GM23338 (cell line): ENCODE measurements around the gene PIK3R5.

ENCODE experiments used
- EZH2 ChIP-seq: fragments of 200-600 bp; sonication (generic); IDR thresholded peaks from one replicate; pipeline ENCODE4 v1.8.0; 2017; ENCODE audit warnings: antibody characterized with exemption, mild to moderate bottlenecking, low read depth; ENCODE audit not compliant: unreplicated experiment
- EZH2phosphoT487 ChIP-seq: fragments of 200-600 bp; sonication (generic); IDR thresholded peaks from one replicate; pipeline ENCODE4 v1.8.1; 2018; ENCODE audit warnings: antibody characterized with exemption; ENCODE audit not compliant: unreplicated experiment
- JUNB ChIP-seq: IDR thresholded peaks from one replicate; pipeline ENCODE4 v1.6.1; 2016; ENCODE audit warnings: antibody characterized with exemption; ENCODE audit not compliant: unreplicated experiment
- STAT1 ChIP-seq: IDR thresholded peaks from one replicate; pipeline ENCODE4 v1.6.1; 2016; ENCODE audit warnings: antibody characterized with exemption; ENCODE audit not compliant: unreplicated experiment
- TF ChIP-seq, protein P1 (sequence below), 2 experiments: fragments of 200-600 bp in 1 of 2; sonication (generic) in 1 of 2; conservative IDR thresholded peaks; 2 replicates each; pipeline versions ENCODE4 v1.5.1 to v1.6.1; 2016 to 2017; ENCODE audit warnings: antibody characterized with exemption in 2 of 2, low read depth in 2 of 2, mild to moderate bottlenecking in 2 of 2, moderate library complexity in 1 of 2
- TF ChIP-seq, protein P2 (sequence below): IDR thresholded peaks from one replicate; pipeline ENCODE4 v1.6.1; 2018; ENCODE audit warnings: antibody characterized with exemption; ENCODE audit not compliant: unreplicated experiment

DNA sequence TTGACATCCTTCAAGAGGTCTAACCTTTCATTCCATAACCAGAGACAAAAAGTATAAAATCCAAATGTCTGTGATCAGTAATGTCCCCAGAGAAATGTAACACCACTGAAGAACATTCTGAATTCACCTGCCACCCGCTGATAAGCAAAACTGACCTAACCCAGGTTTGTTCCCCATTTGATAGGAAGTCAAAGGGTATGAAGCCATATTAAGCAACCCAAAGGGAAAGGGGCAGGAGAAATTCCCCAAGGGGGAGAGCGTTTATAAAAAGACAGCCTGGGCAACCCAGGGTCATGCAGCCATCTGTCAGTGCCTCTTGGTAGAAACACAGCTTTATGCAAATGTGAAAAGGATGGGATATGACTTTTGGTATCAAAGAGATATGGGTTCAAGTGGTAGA, 67.4 kb downstream of the PIK3R5 start:
- TF ChIP-seq JUNB = no peak
- TF ChIP-seq, protein P1, sequence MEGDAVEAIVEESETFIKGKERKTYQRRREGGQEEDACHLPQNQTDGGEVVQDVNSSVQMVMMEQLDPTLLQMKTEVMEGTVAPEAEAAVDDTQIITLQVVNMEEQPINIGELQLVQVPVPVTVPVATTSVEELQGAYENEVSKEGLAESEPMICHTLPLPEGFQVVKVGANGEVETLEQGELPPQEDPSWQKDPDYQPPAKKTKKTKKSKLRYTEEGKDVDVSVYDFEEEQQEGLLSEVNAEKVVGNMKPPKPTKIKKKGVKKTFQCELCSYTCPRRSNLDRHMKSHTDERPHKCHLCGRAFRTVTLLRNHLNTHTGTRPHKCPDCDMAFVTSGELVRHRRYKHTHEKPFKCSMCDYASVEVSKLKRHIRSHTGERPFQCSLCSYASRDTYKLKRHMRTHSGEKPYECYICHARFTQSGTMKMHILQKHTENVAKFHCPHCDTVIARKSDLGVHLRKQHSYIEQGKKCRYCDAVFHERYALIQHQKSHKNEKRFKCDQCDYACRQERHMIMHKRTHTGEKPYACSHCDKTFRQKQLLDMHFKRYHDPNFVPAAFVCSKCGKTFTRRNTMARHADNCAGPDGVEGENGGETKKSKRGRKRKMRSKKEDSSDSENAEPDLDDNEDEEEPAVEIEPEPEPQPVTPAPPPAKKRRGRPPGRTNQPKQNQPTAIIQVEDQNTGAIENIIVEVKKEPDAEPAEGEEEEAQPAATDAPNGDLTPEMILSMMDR (conservative IDR thresholded peaks at IDR 0.05; ENCODE audit: low read depth in 2 of 2) = no peak
- TF ChIP-seq EZH2 = no peak
- TF ChIP-seq, protein P2, sequence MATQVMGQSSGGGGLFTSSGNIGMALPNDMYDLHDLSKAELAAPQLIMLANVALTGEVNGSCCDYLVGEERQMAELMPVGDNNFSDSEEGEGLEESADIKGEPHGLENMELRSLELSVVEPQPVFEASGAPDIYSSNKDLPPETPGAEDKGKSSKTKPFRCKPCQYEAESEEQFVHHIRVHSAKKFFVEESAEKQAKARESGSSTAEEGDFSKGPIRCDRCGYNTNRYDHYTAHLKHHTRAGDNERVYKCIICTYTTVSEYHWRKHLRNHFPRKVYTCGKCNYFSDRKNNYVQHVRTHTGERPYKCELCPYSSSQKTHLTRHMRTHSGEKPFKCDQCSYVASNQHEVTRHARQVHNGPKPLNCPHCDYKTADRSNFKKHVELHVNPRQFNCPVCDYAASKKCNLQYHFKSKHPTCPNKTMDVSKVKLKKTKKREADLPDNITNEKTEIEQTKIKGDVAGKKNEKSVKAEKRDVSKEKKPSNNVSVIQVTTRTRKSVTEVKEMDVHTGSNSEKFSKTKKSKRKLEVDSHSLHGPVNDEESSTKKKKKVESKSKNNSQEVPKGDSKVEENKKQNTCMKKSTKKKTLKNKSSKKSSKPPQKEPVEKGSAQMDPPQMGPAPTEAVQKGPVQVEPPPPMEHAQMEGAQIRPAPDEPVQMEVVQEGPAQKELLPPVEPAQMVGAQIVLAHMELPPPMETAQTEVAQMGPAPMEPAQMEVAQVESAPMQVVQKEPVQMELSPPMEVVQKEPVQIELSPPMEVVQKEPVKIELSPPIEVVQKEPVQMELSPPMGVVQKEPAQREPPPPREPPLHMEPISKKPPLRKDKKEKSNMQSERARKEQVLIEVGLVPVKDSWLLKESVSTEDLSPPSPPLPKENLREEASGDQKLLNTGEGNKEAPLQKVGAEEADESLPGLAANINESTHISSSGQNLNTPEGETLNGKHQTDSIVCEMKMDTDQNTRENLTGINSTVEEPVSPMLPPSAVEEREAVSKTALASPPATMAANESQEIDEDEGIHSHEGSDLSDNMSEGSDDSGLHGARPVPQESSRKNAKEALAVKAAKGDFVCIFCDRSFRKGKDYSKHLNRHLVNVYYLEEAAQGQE = no peak
- TF ChIP-seq EZH2phosphoT487 = no peak
- TF ChIP-seq STAT1 = no peak
